GM21528 (cell line): ENCODE results near the gene KRT32.
"Not testable (repeated sequence)": the region's sequence is repeated elsewhere in the genome, so short reads cannot be mapped to it uniquely, and the experiment has no call there.

Experiments used
- ATAC-seq: cut with Tn5 transposase; IDR thresholded peaks from one replicate; pipeline ENCODE4 v1.9.1; 2021; ENCODE audit warnings: mild to moderate bottlenecking, moderate library complexity; ENCODE audit not compliant: unreplicated experiment, low FRiP score

The KRT32 gene

DNA sequence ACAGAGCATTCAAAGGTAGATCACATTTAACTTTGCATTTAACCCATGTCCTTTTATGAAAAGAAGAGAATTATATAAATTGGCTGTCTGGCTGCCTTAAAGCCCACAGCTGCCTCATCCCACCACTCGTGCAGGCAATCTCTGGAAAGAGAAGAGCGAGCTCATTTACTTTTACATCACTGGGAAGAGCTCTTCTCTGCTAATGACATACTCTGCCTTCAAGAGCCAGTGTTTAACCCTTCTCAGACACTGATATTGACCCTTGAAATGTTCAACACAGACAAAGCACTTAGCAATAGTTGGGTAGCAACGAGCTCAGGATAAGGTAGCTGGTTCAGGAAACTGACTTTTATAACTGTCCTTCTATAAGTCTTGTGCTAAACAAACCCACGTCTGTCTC lies 33.2 kb downstream of the KRT32 start:
- ATAC-seq: no peak

DNA sequence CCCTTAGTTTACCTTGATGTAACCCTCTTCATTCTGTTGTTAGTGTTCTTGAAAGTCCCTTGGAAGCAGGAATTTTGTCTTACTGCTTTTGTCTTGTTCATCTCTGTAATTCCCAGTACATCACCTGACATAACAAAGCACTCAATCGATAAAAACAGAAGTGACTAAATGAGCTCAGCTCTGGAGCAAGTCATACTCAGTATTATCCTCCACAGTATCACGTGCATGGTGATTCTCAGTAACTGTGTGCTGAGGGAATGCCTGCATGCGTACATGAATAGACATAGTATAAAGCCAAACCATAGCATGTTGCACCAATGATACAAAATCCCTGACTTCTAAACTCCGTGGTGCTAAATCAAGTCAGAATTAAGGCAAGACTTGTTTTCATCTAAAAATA lies 33.6 kb downstream of the KRT32 start:
- no peak for ATAC-seq

DNA sequence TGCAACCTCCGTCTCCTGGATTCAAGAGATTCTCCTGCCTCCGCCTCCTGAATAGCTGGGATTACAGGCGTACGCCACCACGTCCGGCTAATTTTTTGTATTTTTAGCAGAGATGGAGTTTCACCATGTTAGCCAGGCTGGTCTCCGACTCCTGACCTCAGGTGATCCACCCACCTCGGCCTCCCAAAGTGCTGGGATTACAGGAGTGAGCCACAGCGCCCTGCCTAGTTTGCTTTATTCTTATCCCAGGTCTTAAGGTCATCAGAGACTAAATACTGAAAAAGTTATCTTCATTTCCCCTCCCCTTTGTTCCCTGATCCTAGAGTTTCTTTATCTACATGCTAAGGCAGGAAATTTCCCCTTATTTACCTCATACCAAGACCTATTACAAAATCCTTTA lies 36.8 kb downstream of the KRT32 start:
- ATAC-seq: not testable (repeated sequence)

DNA sequence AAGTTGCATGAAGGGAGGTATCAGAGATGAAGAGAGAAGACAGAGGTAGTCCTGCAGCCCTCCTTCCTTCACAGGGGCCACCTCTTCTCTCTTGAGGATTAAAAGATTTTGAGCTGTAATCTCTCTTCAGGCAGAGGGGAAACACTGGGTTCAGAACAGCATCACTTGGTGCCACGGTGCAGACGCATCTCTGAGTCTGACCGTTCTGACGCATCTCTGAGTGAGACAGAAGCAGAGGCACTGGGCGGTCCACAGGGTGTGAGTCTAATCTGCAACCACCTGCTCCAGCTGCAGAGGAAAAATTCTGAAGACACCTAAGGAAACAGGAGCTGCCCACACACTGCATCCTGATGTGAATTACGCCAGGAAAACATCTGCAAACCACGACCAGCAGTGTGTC lies 37.5 kb downstream of the KRT32 start:
- ATAC-seq: no peak

DNA sequence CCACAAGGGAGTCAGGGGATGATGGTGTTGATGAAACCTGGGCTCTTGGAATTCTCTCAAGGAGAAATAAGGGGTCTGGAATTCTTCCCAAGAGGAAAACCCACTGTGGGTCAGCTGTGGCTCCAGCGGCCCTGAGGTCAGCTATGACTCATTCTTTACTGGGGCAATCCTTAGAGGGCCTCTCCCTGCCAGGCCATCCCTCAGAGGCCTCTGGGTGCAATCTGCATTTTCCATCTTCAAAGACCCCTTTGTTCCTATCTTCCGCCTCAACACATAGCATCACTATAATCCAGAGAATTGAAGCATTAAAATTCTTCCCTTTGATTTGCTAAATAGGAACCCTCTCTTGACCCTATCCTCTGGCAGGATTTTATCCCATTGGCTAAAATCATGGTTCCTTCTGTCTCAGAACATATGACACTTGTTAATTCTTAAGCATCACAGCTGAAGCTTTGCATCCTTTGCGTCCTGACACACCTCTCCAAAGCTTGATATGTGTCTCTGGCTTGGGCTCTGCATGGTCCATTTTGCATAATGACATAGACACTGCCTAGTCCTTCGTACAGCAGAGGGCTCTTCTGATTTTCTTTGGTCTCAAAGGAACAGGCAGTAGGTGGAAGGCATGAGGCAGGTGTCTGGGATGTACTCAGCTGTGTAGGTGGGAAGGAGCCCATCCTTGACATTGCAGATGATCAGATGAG lies 38.4 kb downstream of the KRT32 start:
- ATAC-seq: no peak

DNA sequence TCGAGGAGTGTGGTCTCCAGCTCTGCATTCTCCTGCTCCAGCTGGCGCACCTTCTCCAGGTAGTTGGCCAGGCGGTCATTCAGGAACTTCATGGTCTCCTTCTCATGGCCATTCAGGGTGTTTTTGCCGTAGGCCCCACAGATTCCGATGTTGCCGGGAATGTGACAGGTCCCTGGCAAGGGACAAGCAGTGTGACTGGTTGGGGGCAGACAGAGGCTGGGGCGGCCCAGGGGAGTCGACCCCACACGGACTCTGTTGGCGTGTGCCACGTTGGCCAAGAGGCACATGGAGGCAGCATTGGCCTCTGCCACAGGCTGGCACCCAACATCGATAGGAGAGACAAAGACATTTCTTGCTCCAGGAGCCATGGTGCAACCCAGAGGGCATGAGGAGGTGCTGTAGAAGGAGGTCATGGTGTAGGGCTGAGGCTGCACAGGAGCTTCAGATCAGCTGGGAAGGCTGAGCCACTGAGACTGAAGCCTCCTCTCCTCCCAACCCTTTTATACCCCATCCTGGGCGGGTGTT lies 43.0 kb downstream of the KRT32 start, which contains the start of gene KRT37:
Gene KRT37 (minus strand): TSS at position 475 of the 525 bp plus-strand sequence. CDS start 62 bp downstream, at position 413.
- no peak for ATAC-seq

DNA sequence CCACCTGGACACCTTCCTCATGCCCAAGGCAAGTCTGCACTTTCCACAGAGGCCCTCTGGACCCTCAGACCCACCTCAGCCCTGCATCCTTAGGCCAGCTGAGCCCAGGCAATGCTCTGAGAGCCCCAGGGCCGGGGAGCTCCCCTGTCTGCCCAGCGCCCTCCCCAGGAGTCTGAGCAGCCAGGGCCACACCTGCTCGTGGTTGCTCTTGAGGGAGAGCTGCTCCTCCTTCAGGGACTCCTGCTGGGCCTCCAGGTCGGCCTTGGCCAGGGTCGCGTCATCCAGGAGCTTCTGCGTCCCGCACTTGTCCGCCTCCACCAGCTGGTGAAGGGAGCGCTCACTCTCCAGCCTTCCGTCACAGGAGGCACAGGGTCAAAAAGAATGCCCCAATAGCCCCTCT lies 44.6 kb downstream of the KRT32 start:
- ATAC-seq: not testable (repeated sequence)

DNA sequence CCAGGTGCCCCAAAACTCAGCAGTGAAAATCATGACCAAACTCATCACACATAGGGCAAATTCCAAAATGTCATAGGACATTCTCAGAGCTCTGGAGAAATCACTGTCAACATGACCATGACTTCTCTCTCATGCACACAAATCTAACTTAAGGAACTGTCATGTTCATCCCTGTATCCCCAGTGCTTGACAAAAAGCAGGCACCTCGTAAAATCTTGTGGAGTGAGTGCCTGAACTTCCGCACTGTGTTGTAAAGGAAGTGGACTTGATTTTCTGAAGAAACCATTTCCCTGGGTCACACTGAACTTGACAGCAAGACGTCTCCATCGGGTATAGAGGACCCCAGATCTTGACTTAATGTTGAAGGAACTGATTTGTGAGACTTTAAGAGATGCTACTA lies 45.6 kb downstream of the KRT32 start:
- ATAC-seq: no peak

DNA sequence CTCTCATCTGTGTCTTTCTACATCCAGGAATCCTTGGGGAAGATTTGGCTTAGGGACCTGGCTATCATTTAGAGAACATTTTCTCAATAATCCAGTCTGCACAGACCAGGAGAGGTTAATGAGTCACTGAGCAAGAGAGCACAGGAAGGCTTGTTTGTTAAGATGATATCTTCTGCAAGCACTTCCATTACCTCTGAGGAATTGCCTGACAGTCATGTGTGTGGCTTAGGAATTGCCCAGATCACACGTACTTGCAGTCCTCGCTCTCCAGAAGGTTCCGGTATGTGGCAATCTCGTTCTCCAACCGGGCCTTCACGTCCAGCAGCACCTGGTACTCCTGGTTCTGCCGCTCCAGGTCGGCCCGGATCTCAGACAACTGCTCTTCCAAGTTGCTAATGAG lies 46.1 kb downstream of the KRT32 start:
- ATAC-seq: no peak

DNA sequence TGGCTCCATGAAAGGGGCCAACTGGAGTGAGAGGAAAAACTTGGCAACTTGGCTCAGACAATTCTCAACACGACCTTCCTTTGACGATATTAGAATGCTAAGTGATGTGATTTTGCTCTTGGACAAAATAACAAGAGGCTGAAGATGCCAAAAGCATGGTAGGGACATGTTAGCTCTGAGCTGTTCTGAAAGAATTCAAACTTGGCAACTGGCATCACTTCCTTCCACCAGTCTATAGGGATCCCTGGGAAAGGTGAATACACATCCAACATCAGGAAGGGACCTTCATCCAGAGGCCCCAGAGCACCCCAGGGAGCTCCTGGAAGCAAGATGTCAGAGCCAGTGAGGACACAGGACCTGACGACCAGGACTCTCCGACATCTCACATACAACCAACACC lies 47.1 kb downstream of the KRT32 start:
- no peak for ATAC-seq

DNA sequence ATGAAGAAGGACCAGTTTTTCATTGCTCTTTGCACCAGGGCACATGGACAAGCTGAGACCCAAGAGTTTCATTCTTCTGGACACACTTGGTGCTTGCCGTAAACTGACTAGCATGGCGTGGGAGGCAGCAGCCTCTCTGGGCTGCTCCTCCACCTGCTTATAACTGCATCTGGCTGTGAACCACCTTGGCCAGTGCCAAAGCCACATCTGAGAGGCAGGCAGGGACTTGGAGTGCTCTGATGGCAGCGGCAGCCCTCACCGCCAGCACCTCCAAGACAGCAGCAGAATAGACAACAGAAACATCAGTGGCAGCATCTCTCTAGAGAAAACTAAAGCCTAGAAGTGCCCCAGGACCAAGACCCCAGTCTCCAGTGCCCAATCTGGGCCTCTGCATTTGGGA lies 47.5 kb downstream of the KRT32 start:
- no peak for ATAC-seq

DNA sequence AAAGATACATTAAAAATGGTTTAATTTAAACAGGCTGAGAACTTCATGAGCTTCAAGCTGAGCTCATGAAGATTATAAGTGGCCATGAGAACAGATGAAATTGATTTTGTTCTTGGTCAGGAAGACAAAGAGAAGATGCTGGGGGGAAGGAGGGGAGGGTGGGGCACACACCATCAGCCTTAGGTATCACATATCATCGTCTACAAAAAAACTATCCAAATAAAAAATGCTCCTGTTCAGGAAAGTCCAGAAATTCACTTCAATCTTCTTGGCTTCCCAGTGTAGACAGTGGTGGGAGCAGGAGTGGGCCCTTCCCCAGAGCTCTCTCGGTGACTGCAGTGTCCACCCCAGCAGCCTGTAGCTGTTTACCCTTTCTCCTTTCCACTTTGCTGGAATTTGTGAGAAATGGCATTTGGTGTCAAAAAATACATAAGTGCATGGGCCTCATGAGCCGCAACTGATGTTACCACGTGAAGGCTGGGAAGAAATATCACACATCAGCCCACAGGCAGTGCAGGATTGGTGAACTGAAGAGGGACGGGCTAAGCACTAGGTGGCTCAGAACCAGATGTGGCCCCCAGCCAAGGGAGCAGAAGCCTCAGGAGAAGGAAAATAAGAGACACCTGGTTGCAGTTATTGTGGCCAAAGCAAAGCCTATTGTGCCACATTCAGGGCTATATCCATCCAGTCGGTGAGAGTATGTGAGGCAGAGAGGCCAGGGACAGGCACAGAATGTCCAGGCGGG lies 48.9 kb downstream of the KRT32 start:
- ATAC-seq: no peak

DNA sequence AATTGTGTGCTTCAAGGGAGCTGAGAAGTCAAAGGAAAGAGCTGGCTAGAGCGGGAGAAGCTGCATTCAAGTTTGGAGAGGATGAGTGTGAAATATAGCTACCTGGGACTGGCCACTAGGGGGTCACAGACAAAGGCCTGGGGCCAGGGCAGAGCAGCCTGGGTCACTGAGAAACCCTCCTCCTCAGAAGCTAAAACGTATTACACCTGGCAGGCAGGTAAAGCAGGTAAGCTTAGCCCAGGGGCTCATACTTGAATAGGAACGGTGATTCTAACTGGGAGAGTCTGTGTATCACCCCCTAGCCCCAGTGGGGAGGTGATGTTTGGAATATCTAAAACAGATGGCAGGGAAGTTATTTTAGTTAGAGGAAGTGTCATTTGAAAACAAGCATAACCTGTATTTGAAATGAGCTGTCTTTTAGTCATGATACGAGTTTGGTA lies 49.6 kb downstream of the KRT32 start:
- no peak for ATAC-seq

DNA sequence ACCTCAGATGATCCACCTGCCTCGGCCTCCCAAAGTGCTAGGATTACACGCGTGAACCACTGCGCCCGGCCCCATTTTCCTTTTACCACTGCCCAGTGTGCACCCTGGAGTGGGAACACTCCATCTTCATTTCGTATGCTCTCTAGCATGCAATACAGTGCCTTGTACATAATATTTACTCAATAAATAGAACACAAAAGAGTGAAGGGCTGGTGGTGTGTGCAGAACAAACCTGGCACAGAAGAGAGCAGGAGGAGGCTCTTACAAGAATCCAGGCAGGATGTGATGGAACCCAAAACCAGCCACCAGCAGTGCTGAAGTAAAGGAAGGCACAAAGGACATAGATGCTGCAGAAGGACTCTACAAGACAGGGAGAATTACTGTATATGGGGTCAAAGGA lies 50.1 kb downstream of the KRT32 start:
- ATAC-seq: no peak

DNA sequence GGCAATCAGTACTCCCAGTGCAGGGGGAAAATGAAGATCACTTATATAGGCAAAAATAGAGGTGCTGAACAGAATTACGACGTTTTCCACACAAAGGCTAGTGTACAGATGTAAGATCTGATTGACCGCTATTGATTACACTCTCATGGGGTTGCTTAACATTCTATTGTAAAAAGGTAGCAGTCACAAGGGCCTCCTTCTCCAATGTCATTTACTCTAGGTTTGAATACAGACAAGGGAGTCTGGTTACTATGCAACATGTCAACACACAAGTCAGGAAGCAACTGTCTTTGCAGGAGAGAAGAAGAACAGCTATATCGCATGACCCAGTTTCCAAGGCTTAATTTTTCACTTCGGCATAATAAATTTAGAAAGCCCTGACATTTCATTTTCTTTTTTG lies 50.7 kb downstream of the KRT32 start:
- ATAC-seq: no peak

DNA sequence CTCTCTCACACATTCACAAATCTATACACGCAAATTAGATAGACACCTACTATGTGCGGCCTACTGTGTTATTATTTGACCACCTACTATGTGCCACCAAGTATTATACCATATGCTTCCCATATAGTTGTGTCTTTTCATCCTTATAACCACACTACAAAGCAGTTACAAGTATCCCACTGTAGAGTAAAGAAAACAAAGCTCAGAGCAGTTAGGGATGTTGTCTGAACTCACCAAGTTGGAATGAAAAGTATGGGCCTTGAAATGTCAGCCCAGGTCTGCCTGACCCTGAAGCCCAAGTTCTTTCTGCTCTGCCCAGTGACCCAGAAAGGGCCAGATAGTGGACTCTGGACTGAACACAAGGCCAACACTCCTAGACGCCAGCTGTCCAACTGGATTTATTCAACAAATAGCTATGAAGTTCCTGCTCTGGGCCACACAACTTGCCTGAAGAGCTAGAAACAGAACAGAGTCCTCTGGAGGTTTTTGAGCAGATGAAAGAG lies 51.3 kb downstream of the KRT32 start:
- ATAC-seq: no peak

DNA sequence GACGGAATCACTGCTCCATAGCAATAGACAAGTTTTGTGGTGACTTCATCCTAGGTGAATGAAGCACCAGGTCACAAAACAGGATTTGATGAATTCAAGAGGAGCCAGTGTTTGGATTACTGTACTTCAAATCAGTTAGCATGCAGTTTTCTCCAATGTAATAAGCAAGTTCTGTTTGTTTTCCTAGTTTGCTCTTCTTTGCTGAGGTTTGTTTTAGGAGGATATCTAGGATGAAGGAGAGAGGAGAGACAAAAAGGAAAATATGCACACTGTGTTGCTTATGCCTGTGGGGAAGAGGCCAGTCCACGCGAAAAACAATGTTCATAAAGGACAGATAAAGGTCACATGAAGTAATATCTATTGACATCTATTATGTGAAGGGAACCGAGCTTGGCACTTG lies 51.8 kb downstream of the KRT32 start:
- no peak for ATAC-seq

DNA sequence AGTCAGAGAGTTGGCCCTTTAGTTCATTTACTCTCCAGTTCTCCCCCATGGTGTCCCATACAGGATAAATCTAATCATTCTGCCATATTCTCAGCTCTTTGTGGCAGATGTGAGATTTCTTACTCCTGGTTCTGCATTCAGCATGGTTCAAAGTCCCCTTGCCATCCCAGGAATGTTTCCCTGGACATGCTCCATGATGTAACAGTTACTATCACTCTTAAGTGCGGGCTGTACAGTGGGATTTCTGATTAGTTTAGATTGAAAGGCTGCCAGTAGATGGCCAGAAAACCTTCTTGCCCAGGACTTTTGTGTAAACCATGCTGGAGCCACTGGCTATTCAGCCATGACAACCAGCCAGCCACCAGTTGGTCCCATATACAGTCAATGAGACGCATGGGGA lies 53.2 kb downstream of the KRT32 start:
- ATAC-seq: no peak

DNA sequence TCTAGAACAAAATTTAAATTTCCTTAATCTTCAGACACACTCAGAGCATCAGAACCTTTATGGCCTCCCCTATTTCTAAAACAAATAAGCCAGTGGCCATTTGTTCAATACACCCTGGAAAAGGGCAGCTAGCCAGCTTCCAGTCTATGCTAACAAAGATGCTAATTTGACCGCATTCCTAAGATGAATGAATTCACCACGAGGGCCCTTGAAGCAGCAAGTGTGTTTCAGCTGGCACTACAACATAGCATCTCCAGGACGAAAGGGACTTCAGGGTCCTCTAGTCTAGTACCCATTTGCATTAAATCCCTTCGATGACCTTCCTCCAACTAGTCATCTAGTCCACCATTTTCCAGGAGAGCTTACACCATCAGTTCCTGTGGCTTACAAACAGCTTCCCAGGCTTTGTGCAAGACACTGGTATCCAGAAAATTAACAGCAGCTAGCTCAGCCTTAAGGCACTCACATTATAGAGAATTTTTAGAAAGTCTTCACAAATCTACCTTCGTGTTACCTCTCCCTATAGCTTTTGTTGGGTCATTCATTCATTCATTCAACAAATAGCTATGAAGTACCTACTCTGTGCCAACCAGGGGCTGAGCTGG lies 53.7 kb downstream of the KRT32 start:
- no peak for ATAC-seq

DNA sequence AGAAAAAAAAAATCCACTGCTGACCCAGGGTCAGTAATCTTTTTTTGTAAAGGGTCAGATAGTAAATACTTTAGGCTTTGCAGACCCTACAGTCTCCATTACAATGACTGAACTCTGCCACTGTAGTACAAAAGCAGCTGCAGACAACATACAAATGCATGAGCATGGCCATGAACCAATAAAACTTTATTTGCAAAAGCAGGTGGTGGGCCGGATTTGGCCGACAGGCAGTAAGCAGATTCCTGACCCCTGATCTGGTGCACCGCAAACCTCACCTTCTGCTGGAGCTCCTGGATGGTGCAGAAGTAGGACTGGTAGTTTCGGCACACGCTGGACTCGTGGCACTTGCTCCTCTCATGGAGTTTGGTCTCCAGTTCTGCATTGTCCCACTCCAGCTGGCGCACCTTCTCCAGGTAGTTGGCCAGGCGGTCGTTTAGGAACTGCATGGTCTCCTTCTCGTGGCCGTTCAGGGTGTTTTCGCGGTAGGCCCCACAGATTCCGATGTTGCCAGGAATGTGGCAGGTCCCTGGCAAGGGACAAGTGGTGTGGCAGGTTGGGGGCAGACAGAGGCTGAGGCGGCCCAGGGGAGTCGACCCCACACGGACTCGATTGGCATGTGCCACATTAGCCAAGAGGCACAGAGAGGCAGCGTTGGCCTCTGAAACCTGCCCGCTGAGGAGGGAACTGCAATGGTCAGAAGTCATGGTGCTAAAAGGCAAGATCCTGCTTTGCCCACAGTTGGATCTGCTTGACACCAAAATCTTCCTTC lies 55.9 kb downstream of the KRT32 start:
- ATAC-seq: no peak
